Large intestine (tissue), 3 donors: ENCODE measurements around the gene CCBE1. TPM values are rescaled to one million over a fixed set of nuclear protein-coding genes. Genes with fewer than 3 reads are reported as not detected.

ENCODE experiments used
- DNase-seq, 2 donors: peaks; one replicate each; pipeline versions ENCODE4 v3.0.0 to v3.0.0-alpha.2; 2013
- H3K27ac ChIP-seq: one replicate; pipeline ENCODE4 v1.5.1; 2013; ENCODE audit warnings: low read length
- H3K27me3 ChIP-seq: 2 replicates; pipeline ENCODE4 v1.6.1; 2013; ENCODE audit warnings: low read length; ENCODE audit not compliant: control insufficient read depth, insufficient read depth
- H3K36me3 ChIP-seq: 2 replicates; pipeline ENCODE4 v1.6.1; 2013; ENCODE audit warnings: low read length; ENCODE audit not compliant: control insufficient read depth, insufficient read depth
- H3K4me1 ChIP-seq: one replicate; pipeline ENCODE4 v1.6.1; 2013; ENCODE audit warnings: low read length; ENCODE audit not compliant: control insufficient read depth, insufficient read depth
- H3K4me3 ChIP-seq: one replicate; pipeline ENCODE4 v1.5.1; 2013; ENCODE audit warnings: low read length
- H3K9me3 ChIP-seq: one replicate; pipeline ENCODE4 v1.6.1; 2013; ENCODE audit warnings: mild to moderate bottlenecking, low read depth, low read length, moderate library complexity; ENCODE audit not compliant: control insufficient read depth
- WGBS: methylation state at CpG from one replicate; pipeline ENCODE4 v1.1.5; 2013; ENCODE audit warnings: low lambda C conversion rate; ENCODE audit not compliant: insufficient coverage; 5-methylcytosine and 5-hydroxymethylcytosine counted together
- polyA plus RNA-seq: library from polyadenylated mRNA; unstranded; fragments of 120-200 nt; gene quantifications from one replicate; pipeline ENCODE4 v1.2.1, GENCODE V29; 2013

Gene CCBE1
- polyA plus RNA-seq, 1 donor = 2.5 TPM

GRCh38 chr18:59640721-59641120, 56.5 kb downstream of the CCBE1 start:
- no peak for DNase-seq
- H3K27me3 ChIP-seq = peaks cover 2% of the 10 kb centered on the region
- H3K36me3 ChIP-seq = no peaks in the 10 kb centered on the region
- WGBS = no CpG with 5 or more reads among the region's 3 CpGs
- no peaks in the 10 kb centered on the region for H3K9me3 ChIP-seq
- H3K27ac ChIP-seq = no peak overlapping the region
- no peaks in the 10 kb centered on the region for H3K4me1 ChIP-seq
- H3K4me3 ChIP-seq = no peak overlapping the region

GRCh38 chr18:59639821-59640220, 57.4 kb downstream of the CCBE1 start:
- no peak overlapping the region for H3K4me3 ChIP-seq
- no peak for DNase-seq
- no peaks in the 10 kb centered on the region for H3K4me1 ChIP-seq
- peaks cover 2% of the 10 kb centered on the region for H3K27me3 ChIP-seq
- H3K9me3 ChIP-seq = no peaks in the 10 kb centered on the region
- no peak overlapping the region for H3K27ac ChIP-seq
- WGBS = 90% methylated on average over 2 of the region's 5 CpGs
- no peaks in the 10 kb centered on the region for H3K36me3 ChIP-seq

GRCh38 chr18:59639136-59639535, 58.1 kb downstream of the CCBE1 start:
- Histone ChIP-seq H3K4me3 (no peak overlapping the region), H3K27ac (no peak overlapping the region), H3K36me3 (no peaks in the 10 kb centered on the region), H3K9me3 (no peaks in the 10 kb centered on the region), H3K27me3 (peaks cover 2% of the 10 kb centered on the region), H3K4me1 (no peaks in the 10 kb centered on the region)
- WGBS = no CpG with 5 or more reads among the region's 2 CpGs
- DNase-seq = no peak

GRCh38 chr18:59633961-59634485, 63.2 kb downstream of the CCBE1 start:
- H3K27ac ChIP-seq = no peak overlapping the region
- no peak for DNase-seq

GRCh38 chr18:59633317-59633716, 63.9 kb downstream of the CCBE1 start:
- DNase-seq = no peak
- H3K4me3 ChIP-seq = no peak overlapping the region
- H3K27me3 ChIP-seq = no peaks in the 10 kb centered on the region
- no peaks in the 10 kb centered on the region for H3K9me3 ChIP-seq
- WGBS = 100% methylated on average over 3 of the region's 7 CpGs
- no peak overlapping the region for H3K27ac ChIP-seq
- H3K36me3 ChIP-seq = no peaks in the 10 kb centered on the region
- H3K4me1 ChIP-seq = no peaks in the 10 kb centered on the region

More at GRCh38 chr18:59633961-59634485, 63.2 kb downstream of the CCBE1 start:
- WGBS = 100% methylated on average over 1 of the region's 4 CpGs
- Histone ChIP-seq H3K36me3 (no peaks in the 10 kb centered on the region), H3K4me3 (no peak overlapping the region), H3K4me1 (no peaks in the 10 kb centered on the region), H3K9me3 (no peaks in the 10 kb centered on the region), H3K27me3 (peaks cover 2% of the 10 kb centered on the region)

- Histone ChIP-seq H3K27me3 (no peaks in the 10 kb centered on the region), H3K4me1 (no peaks in the 10 kb centered on the region), H3K27ac (no peak overlapping the region), H3K36me3 (no peaks in the 10 kb centered on the region), H3K9me3 (no peaks in the 10 kb centered on the region), H3K4me3 (no peak overlapping the region)
- no peak for DNase-seq
- no CpG with 5 or more reads among the region's 1 CpG for WGBS
Observed at GRCh38 chr18:59631583-59632181, 65.5 kb downstream of the CCBE1 start.

- no CpG with 5 or more reads among the region's 6 CpGs for WGBS
Observed at GRCh38 chr18:59629894-59630293, 67.3 kb downstream of the CCBE1 start.

GRCh38 chr18:59628995-59629394, 68.2 kb downstream of the CCBE1 start:
- Histone ChIP-seq H3K27ac (no peak overlapping the region), H3K27me3 (no peaks in the 10 kb centered on the region), H3K36me3 (no peaks in the 10 kb centered on the region), H3K9me3 (no peaks in the 10 kb centered on the region), H3K4me1 (no peaks in the 10 kb centered on the region), H3K4me3 (no peak overlapping the region)
- no peak for DNase-seq
- whole genome bisulfite sequencing = no CpG with 5 or more reads among the region's 1 CpG

More at GRCh38 chr18:59629894-59630293, 67.3 kb downstream of the CCBE1 start:
- no peaks in the 10 kb centered on the region for H3K27me3 ChIP-seq
- no peaks in the 10 kb centered on the region for H3K36me3 ChIP-seq
- DNase-seq = no peak
- H3K9me3 ChIP-seq = no peaks in the 10 kb centered on the region
- H3K4me1 ChIP-seq = no peaks in the 10 kb centered on the region
- no peak overlapping the region for H3K4me3 ChIP-seq
- H3K27ac ChIP-seq = no peak overlapping the region

GRCh38 chr18:59627414-59627813, 69.8 kb downstream of the CCBE1 start:
- Histone ChIP-seq H3K9me3 (no peaks in the 10 kb centered on the region), H3K27ac (no peak overlapping the region), H3K27me3 (no peaks in the 10 kb centered on the region), H3K36me3 (no peaks in the 10 kb centered on the region), H3K4me1 (no peaks in the 10 kb centered on the region), H3K4me3 (no peak overlapping the region)
- WGBS = no CpG with 5 or more reads among the region's 5 CpGs
- no peak for DNase-seq

- no CpG with 5 or more reads among the region's 2 CpGs for WGBS
- no peak for DNase-seq
- Histone ChIP-seq H3K4me3 (no peak overlapping the region), H3K4me1 (no peaks in the 10 kb centered on the region), H3K9me3 (no peaks in the 10 kb centered on the region), H3K27ac (no peak overlapping the region), H3K27me3 (no peaks in the 10 kb centered on the region), H3K36me3 (no peaks in the 10 kb centered on the region)
Observed at GRCh38 chr18:59624369-59624765, 72.9 kb downstream of the CCBE1 start.
